WI38 (cell line): ENCODE results near the gene SLC39A11.
"Not testable (repeated sequence)": the region's sequence is repeated elsewhere in the genome, so short reads cannot be mapped to it uniquely, and the experiment has no call there.

ENCODE experiments used
- H3K4me3 ChIP-seq: 2 replicates; pipeline ENCODE4 v1.5.1; 2011; ENCODE audit warnings: low read depth, mild to moderate bottlenecking, control low read depth, low read length
- TF ChIP-seq, protein P1 (sequence below): IDR thresholded peaks from 2 replicates; pipeline ENCODE4 v1.5.1; 2012; ENCODE audit warnings: low read depth, mild to moderate bottlenecking, control low read depth, low read length

SLC39A11 gene

DNA sequence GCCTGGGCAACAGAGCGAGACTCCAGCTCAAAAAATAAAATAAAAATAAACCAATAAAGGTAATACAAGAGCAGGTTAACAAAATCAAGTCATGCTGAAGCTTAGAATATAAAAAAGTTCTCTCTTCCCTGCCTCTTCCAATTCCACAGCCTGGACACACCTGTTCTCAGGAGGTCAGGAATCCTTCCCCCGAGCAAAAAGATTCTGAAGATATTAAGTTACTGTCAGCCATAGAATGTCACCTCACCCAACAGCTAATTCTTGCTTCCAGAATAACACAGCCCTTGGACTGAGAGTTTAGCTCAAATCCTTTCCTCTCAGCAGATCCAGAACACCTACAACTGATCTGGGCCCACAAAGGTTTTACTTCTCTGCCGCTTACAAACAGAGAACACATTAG lies 27.1 kb downstream of the SLC39A11 start:
- no peak overlapping the region for H3K4me3 ChIP-seq
- TF ChIP-seq, protein P1, sequence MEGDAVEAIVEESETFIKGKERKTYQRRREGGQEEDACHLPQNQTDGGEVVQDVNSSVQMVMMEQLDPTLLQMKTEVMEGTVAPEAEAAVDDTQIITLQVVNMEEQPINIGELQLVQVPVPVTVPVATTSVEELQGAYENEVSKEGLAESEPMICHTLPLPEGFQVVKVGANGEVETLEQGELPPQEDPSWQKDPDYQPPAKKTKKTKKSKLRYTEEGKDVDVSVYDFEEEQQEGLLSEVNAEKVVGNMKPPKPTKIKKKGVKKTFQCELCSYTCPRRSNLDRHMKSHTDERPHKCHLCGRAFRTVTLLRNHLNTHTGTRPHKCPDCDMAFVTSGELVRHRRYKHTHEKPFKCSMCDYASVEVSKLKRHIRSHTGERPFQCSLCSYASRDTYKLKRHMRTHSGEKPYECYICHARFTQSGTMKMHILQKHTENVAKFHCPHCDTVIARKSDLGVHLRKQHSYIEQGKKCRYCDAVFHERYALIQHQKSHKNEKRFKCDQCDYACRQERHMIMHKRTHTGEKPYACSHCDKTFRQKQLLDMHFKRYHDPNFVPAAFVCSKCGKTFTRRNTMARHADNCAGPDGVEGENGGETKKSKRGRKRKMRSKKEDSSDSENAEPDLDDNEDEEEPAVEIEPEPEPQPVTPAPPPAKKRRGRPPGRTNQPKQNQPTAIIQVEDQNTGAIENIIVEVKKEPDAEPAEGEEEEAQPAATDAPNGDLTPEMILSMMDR: no peak

DNA sequence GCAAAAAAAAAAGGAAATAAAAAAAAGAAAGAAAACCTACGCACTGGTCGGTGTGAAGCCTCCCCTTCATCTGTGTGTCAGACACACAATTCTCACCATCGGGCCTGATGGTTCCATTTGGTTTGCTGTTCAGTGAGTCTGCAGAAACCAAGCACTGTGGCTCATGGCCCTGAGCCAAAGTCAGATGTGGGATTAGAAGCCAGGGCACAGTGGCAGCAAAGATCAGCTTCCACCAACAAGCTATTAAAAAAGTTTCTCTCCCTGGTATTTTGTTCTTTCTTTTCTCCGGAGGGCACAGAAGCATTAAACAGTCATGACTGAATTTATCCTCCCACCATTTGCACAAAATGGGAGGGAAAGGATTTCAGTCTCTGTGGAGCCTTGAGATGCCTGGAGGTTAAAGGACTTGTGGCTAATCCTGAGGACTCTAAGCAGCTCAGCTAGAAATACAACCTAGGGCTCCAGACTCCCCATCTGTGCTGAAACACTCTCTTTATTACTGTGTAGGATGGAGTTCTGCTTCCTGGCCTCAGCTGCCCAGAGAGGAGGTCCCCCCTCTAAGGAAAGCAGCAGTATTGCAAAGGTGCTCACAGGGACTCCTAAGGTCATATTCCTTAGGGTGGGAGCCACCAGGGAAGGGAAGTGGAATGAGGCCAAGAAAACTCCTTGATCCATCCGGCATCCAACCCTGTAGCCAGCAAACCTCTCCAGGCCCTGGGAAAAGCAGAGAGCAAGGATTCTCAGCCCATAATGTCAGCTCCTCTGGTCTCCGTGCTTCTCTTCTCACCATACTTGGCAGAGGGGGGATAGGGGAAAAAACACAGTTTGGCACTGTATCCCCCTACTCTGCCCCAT lies 28.2 kb downstream of the SLC39A11 start:
- H3K4me3 ChIP-seq: no peak overlapping the region
- TF ChIP-seq, protein P1: no peak

DNA sequence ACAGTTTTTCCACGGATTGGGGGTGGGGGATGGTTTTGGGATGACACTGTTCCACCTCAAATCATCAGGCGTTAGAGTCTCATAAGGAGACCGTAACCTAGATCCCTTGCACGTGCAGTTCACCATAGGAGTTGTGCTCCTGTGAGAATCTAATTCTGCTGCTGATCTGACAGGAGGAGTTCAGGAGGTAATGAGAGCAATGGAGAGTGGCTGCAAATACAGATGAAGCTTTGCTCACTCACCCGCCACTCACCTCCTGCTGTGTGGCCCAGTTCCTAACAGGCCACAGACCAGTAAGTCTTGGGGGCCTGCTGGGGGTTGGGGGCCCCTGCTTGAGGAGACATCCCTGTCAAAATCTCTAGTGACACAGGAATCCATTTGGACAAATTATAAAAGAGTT lies 29.8 kb downstream of the SLC39A11 start:
- H3K4me3 ChIP-seq: no peak overlapping the region
- TF ChIP-seq, protein P1: no peak

DNA sequence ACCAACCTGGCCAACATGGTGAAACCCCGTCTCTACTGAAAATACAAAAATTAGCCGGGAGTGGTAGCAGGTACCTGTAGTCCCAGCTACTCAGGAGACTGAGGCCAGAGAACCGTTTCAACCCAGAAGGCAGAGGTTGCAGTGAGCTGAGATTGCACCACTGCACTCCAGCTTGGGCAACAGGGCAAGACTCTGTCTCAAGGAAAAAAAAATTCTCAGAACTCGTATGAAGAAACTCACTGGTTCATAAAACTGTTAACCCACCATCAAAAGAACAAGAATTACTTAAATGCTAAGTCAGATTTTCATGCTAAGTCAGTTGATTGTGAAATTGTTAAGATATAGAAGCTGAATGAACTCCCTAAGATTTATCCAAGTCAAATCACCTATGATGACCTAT lies 31.3 kb downstream of the SLC39A11 start:
- TF ChIP-seq, protein P1: no peak
- no peak overlapping the region for H3K4me3 ChIP-seq

DNA sequence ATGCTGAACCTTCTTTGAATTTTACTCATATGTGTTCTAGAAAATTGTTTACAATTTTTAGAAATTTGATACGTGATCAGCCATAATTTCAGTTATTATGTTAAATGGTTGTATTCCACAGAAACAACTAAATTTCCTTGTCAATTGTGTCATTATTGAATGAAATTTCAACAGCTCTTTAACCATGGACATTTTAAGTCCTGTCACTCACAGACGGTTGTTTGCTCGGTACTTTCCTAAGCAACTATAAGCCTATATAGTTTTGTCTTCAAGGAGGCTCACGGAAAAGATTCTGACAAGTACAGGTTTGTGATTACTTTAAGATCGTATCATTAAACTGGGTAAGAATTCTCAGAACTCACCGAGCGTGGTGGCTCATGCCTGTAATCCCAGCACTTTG lies 31.8 kb downstream of the SLC39A11 start:
- H3K4me3 ChIP-seq: no peak overlapping the region
- TF ChIP-seq, protein P1: no peak

DNA sequence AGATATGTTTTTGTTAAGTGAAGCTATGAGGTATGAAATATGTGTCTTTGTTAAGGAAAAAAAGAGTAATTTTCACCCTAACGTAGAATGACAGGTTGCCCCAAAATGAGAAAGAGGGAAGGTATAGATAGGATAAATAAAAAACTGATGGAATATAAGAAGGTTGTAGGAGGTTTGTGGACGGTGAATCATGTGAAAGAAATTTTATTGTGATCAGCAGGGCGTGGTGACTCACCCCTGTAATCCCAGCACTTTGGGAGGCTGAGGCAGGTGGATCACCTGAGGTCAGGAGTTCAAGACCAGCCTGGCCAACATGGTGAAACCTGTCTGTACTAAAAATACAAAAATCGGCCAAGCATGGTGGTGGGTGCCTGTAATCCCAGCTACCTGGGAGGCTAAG lies 32.8 kb downstream of the SLC39A11 start:
- H3K4me3 ChIP-seq: not testable (repeated sequence)

DNA sequence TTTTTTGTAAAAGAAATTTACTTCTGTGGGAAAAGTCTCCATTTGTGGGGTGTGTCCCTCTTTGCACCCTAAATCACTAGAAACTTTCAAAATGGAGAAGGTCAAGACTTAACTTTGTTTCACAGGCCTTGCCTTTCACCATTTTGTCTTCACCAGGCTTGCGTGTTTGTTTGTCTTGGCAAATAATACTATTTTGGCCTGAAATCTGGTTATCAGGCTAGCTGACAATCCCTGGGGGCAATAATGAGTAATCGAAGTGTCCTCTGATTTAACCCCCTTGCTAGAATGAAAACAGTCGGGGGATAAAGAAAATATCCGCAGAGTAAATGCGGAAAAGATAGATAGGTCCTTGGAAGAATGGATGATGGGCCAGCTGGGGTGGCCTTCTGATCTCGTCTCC lies 34.5 kb downstream of the SLC39A11 start:
- TF ChIP-seq, protein P1: no peak
- H3K4me3 ChIP-seq: no peak overlapping the region

DNA sequence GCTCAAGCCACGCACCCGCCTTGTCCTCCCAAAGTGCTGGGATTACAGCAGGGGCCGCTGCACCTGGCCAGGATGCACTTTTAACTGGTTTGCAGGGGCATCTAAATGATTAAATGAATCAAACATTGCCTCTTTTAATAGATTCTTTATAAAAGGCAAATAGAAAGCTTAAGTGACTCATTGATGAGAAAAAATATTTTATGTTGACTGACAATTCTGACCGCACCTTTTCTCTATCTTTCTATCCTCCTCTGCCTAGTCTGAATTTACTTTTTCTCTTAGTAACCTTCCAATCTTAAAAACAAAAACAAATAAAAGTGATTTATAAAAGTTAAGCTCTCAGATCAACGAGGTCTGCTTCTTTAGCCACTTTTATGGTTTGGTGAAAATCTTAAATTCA lies 35.3 kb downstream of the SLC39A11 start:
- H3K4me3 ChIP-seq: no peak overlapping the region
- TF ChIP-seq, protein P1: no peak
